Adrenal gland (tissue), 12 donors: ENCODE measurements around the gene CHPF2. TPM values are rescaled to one million over a fixed set of nuclear protein-coding genes. Genes with fewer than 3 reads are reported as not detected.
A peak's percentile ranks its signal among the peaks of the same experiment; 100 is the strongest.

Experiments used
- DNase-seq, 7 donors: peaks; one replicate each; pipeline ENCODE4 v3.0.0-alpha.2; 2019 to 2020
- H3K27ac ChIP-seq, 5 donors: fragments of 200-600 bp; sonication (generic) in 4 of 5; 1 replicate in 3 of 5; 2 replicates in 2 of 5; pipeline versions ENCODE4 v1.5.1 to v1.8.0; 2016 to 2020; ENCODE audit warnings: mild to moderate bottlenecking in 1 of 5
- H3K27me3 ChIP-seq: fragments of 200-600 bp; 2 replicates; pipeline ENCODE4 v1.8.0; 2021
- H3K36me3 ChIP-seq, 2 donors: fragments of 200-600 bp; replicated peaks in 1 of 2; 1 replicate in 1 of 2; 2 replicates in 1 of 2; pipeline versions ENCODE4 v1.5.1 to v1.8.0; 2018 to 2022
- H3K4me1 ChIP-seq, 2 donors: fragments of 200-600 bp; replicated peaks in 1 of 2; 1 replicate in 1 of 2; 2 replicates in 1 of 2; pipeline versions ENCODE4 v1.5.1 to v1.8.0; 2018 to 2021
- H3K4me3 ChIP-seq, 4 donors: fragments of 200-600 bp; sonication (generic) in 3 of 4; one replicate each; pipeline ENCODE4 v1.5.1; 2016 to 2018
- H3K9me3 ChIP-seq, 3 donors: fragments of 200-600 bp; sonication (generic) in 1 of 3; replicated peaks in 1 of 3; 1 replicate in 2 of 3; 2 replicates in 1 of 3; pipeline versions ENCODE4 v1.5.1 to v1.8.0; 2016 to 2021
- CTCF ChIP-seq, 6 experiments: fragments of 450-650 bp in 4 of 6; fragments of 200-600 bp in 2 of 6; sonication (generic) in 1 of 6; IDR thresholded peaks; 1 replicate in 5 of 6; 2 replicates in 1 of 6; pipeline versions ENCODE4 v1.5.1 to v1.8.0; 2016 to 2021; ENCODE audit warnings: antibody characterized with exemption in 6 of 6, mild to moderate bottlenecking in 2 of 6, moderate library complexity in 1 of 6
- POLR2A ChIP-seq, 2 donors: fragments of 450-650 bp; IDR thresholded peaks; one replicate each; pipeline ENCODE4 v1.6.1; 2017; ENCODE audit warnings: antibody characterized with exemption in 2 of 2, mild to moderate bottlenecking in 2 of 2, moderate library complexity in 1 of 2
- WGBS, 4 donors: extraction: QIAGEN DNeasy Blood & Tissue Kit in 2 of 4; methylation state at CpG; one replicate each; pipeline versions ENCODE4 v1.1.5 to v1.1.7; 2013 to 2017; 5-methylcytosine and 5-hydroxymethylcytosine counted together
- intact Hi-C, 2 donors: fragments of 100-400 bp; cut with DNase I; formaldehyde crosslinking; loops; one replicate each; pipeline versions ENCODE4 v1.14.1 to v1.15.0; 2022 to 2023
- polyA plus RNA-seq, 3 donors: library from polyadenylated mRNA; stranded (reverse); fragments of 200-250 nt in 2 of 3; fragments of 350-450 nt in 1 of 3; fragmentation: Illumina TruSeq in 1 of 3; extraction: RNeasy Lipid Tissue Mini Kit (QIAGEN cat#74804) in 1 of 3; gene quantifications; one replicate each; pipeline ENCODE4 v1.2.3, GENCODE V29; 2013 to 2014
- total RNA-seq, 9 donors: library from RNA; depleted of rRNA in 4 of 9; stranded (reverse); fragments of >200 nt in 4 of 9; fragments of 120-200 nt in 1 of 9; fragmentation: NEBNext Ultra II Directional in 1 of 9; extraction: Animal tissue kit (Norgen Biotek cat#: 25700) in 1 of 9; gene quantifications; one replicate each; pipeline versions ENCODE4 v1.1.0 to v1.2.4, GENCODE V29; 2013 to 2023
- donor health status: healthy with polysubstance abuse.
- donor health status: Bipolar disorder and iron deficiency.
- donor health status: DM: yes; HTN: yes; CAD: no.
- donor health status: DM: no; HTN: no; CAD: no.
- donor health status: DM: no; HTN: no; CAD: no.
- donor health status: DM: yes; HTN: yes; CAD: no.

Gene CHPF2
- total and polyA plus RNA-seq, 12 donors = 15.8 to 87.8 (median 60.6) TPM

- H3K27ac ChIP-seq = peak overlapping the region in 1 of 5 donors; percentile 12
- no peak for DNase-seq
- peaks cover 15 to 28% of the 10 kb centered on the region in 2 donors for H3K4me1 ChIP-seq
- H3K36me3 ChIP-seq = peaks cover 0 to 62% of the 10 kb centered on the region in 2 donors
- H3K4me3 ChIP-seq = no peak overlapping the region
- TF ChIP-seq POLR2A (IDR thresholded peaks at IDR 0.05) = no peak
- no peak for TF ChIP-seq CTCF (IDR thresholded peaks at IDR 0.05)
- 89 to 91% (median 90%) methylated on average over 6 to 7 of the region's 7 CpGs for WGBS, 4 donors
- no peaks in the 10 kb centered on the region for H3K9me3 ChIP-seq
- intact Hi-C loops = no loop called here
- no peaks in the 10 kb centered on the region for H3K27me3 ChIP-seq
Observed at GRCh38 chr7:151240942-151241754, 8.9 kb downstream of the CHPF2 start.

- intact Hi-C loops = no loop called here
- Histone ChIP-seq H3K27me3 (no peaks in the 10 kb centered on the region), H3K36me3 (peaks cover 0 to 56% of the 10 kb centered on the region in 2 donors), H3K4me1 (peaks cover 15 to 33% of the 10 kb centered on the region in 2 donors), H3K9me3 (no peaks in the 10 kb centered on the region), H3K27ac (no peak overlapping the region), H3K4me3 (no peak overlapping the region)
- peak in 1 of 7 donors; percentile 36 for DNase-seq
- TF ChIP-seq CTCF (IDR thresholded peaks at IDR 0.05) (no peak), POLR2A (IDR thresholded peaks at IDR 0.05) (no peak)
- WGBS, 4 donors = 74 to 97% (median 88%) methylated on average over 3 to 9 of the region's 9 CpGs
Observed at GRCh38 chr7:151241755-151242096, 9.4 kb downstream of the CHPF2 start.

- no peak overlapping the region for H3K4me3 ChIP-seq
- 72 to 83% (median 74%) methylated on average over 17 to 20 of the region's 20 CpGs for WGBS, 4 donors
- DNase-seq = peak in 1 of 7 donors; percentile 31
- H3K27me3 ChIP-seq = no peaks in the 10 kb centered on the region
- H3K27ac ChIP-seq = peak overlapping the region in 1 of 5 donors; percentile 10
- no peaks in the 10 kb centered on the region for H3K9me3 ChIP-seq
- peaks cover 0 to 49% of the 10 kb centered on the region in 2 donors for H3K36me3 ChIP-seq
- H3K4me1 ChIP-seq = peaks cover 21 to 40% of the 10 kb centered on the region in 2 donors
- TF ChIP-seq POLR2A (IDR thresholded peaks at IDR 0.05) (no peak), CTCF (IDR thresholded peaks at IDR 0.05) (no peak)
- intact Hi-C loops = no loop called here
Observed at GRCh38 chr7:151242159-151243044, 10.1 kb downstream of the CHPF2 start.

GRCh38 chr7:151243045-151243349 is 10.7 kb downstream of the CHPF2 start:
- Histone ChIP-seq H3K4me1 (peaks cover 26 to 46% of the 10 kb centered on the region in 2 donors), H3K27me3 (no peaks in the 10 kb centered on the region), H3K9me3 (no peaks in the 10 kb centered on the region), H3K36me3 (peaks cover 0 to 43% of the 10 kb centered on the region in 2 donors), H3K27ac (peak overlapping the region in 2 of 5 donors; percentile 10 to 44), H3K4me3 (no peak overlapping the region)
- no peak for TF ChIP-seq CTCF (IDR thresholded peaks at IDR 0.05)
- no peak for TF ChIP-seq POLR2A (IDR thresholded peaks at IDR 0.05)
- intact Hi-C loops = no loop called here
- no peak for DNase-seq
- 40 to 55% (median 50%) methylated on average over 2 of the region's 2 CpGs for WGBS, 4 donors
